ENCODE measurements around the gene AFF1. TPM values are rescaled to one million over a fixed set of nuclear protein-coding genes. Genes with fewer than 3 reads are reported as not detected.
A peak's percentile ranks its signal among the peaks of the same experiment; 100 is the strongest.

The AFF1 gene
- total and polyA plus RNA-seq, 5 experiments from 2014 or later = 9.0 to 55.8 (median 13.7) TPM

DNA sequence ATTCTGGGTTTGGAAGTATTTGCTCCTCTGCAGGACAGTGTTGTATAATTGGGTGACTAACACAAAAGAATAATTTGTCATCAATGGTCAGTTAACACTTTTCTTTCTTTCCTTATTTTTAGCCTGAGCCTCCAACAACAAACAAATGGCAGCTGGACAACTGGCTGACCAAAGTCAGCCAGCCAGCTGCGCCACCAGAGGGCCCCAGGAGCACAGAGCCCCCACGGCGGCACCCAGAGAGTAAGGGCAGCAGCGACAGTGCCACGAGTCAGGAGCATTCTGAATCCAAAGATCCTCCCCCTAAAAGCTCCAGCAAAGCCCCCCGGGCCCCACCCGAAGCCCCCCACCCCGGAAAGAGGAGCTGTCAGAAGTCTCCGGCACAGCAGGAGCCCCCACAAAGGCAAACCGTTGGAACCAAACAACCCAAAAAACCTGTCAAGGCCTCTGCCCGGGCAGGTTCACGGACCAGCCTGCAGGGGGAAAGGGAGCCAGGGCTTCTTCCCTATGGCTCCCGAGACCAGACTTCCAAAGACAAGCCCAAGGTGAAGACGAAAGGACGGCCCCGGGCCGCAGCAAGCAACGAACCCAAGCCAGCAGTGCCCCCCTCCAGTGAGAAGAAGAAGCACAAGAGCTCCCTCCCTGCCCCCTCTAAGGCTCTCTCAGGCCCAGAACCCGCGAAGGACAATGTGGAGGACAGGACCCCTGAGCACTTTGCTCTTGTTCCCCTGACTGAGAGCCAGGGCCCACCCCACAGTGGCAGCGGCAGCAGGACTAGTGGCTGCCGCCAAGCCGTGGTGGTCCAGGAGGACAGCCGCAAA, 179.6 kb downstream of the AFF1 start:
- ATAC-seq (no peak), DNase-seq (no peak)
- peaks cover 0 to 13% (median 5%) of the 10 kb centered on the region in 4 donors for H3K4me1 Mint-ChIP-seq
- no peaks in the 10 kb centered on the region for H3K9me3 Mint-ChIP-seq
- H3K4me3 Mint-ChIP-seq = no peak overlapping the region
- peaks cover 0 to 79% (median 35%) of the 10 kb centered on the region in 3 donors for H3K36me3 Mint-ChIP-seq
- no peaks in the 10 kb centered on the region for H3K27me3 Mint-ChIP-seq
- peak overlapping the region in 2 of 10 donors; percentile 39 to 59 for H3K27ac Mint-ChIP-seq
- POLR2A ChIA-PET = interaction anchor here (0.5 to 0.6 kb wide), 2 partner anchors 191 to 212 kb away, joined by 4 to 5 read pairs; no protein-coding TSS in a partner anchor

DNA sequence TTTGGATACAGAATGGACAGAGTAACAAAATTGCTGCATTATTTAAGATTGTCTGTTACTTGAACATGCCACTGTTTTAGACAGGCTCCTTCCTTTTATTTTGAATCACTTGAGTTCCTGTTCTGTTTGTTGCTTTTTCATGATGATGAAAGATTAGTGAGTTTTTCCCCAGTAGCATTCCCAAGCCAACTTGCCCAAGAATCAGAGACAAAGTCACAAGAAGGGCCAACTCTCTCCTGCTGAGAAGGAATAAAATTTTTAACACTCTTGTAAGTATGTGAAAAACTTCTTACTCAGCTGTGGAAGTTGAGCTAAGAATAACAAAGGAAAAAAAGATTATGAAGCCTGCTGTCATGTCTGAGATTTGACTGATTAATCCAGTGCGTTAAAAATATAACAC, 181.4 kb downstream of the AFF1 start:
- ATAC-seq = no peak
- H3K9me3 Mint-ChIP-seq = no peaks in the 10 kb centered on the region
- peak overlapping the region in 1 of 10 donors; percentile 31 for H3K27ac Mint-ChIP-seq
- no peaks in the 10 kb centered on the region for H3K27me3 Mint-ChIP-seq
- peaks cover 0 to 88% (median 35%) of the 10 kb centered on the region in 3 donors for H3K36me3 Mint-ChIP-seq
- H3K4me1 Mint-ChIP-seq = peaks cover 7 to 19% (median 9%) of the 10 kb centered on the region in 4 donors
- no peak overlapping the region for H3K4me3 Mint-ChIP-seq
- no peak for DNase-seq
- POLR2A ChIA-PET = no interaction called here

DNA sequence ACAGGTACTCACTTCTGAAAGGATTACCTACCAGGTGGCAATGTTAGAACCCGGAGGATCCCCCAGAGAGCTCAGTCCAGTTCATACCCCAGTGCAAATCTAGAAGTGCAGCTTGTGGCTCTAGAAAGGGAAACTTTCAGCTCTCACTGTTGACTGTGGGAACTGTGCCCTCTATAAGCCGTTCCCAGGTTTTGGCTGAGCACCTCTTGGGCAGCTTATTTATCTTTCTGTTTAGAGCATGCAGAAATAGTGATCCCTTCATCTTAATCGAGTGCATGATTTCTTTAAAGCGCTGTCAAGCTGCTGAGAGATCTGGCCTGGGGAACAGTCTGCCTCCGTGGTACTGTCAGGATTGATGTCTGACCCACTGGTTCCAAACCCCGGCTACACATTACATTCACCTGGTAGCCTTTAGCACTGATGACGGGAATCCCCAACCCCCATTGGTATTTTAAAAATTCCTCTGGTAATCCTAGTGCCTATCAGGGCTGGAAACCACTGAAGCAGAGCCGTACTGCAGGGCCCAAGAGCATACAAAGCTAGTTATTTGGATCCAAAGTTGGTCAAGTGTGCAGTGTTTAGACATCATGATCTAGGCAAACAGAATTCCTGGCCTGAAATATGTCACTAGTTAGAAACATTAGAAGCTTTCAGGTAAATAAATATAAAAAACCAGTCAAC, 182.4 kb downstream of the AFF1 start:
- POLR2A ChIA-PET = interaction anchor here (0.5 kb wide), 1 partner anchor 8 kb away, joined by 3 read pairs; no protein-coding TSS in a partner anchor
- peak overlapping the region in 1 of 10 donors; percentile 27 for H3K27ac Mint-ChIP-seq
- H3K27me3 Mint-ChIP-seq = no peaks in the 10 kb centered on the region
- DNase-seq (no peak), ATAC-seq (no peak)
- H3K9me3 Mint-ChIP-seq = no peaks in the 10 kb centered on the region
- H3K4me3 Mint-ChIP-seq = no peak overlapping the region
- peaks cover 0 to 83% (median 35%) of the 10 kb centered on the region in 3 donors for H3K36me3 Mint-ChIP-seq
- H3K4me1 Mint-ChIP-seq = peaks cover 9 to 18% (median 14%) of the 10 kb centered on the region in 4 donors

GRCh38 chr4:87117732-87118075, 182.9 kb downstream of the AFF1 start:
- peaks cover 0 to 82% (median 30%) of the 10 kb centered on the region in 3 donors for H3K36me3 Mint-ChIP-seq

DNA sequence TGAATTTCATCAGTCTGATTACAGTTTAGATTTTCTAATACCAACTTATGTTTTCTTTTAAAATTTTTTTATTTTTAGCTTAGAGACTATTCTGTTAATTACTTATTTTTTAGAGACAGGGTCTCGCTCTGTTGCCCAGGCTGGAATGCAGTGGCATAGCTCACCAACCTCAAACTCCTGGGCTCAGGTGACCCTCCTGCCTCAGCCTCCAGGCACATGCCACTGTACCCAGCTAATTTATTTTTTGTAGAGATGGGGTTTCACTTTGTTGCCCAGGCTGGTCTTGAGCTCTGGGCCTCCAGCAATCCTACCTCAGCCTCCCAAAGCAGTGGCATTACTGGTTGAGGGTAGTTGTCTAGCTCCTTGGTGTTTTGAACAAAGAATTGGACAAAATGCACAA, 183.6 kb downstream of the AFF1 start:
- peaks cover 0 to 79% (median 26%) of the 10 kb centered on the region in 3 donors for H3K36me3 Mint-ChIP-seq
- DNase-seq (no peak), ATAC-seq (no peak)
- no peak overlapping the region for H3K4me3 Mint-ChIP-seq
- H3K9me3 Mint-ChIP-seq = no peaks in the 10 kb centered on the region
- no peak overlapping the region for H3K27ac Mint-ChIP-seq
- H3K27me3 Mint-ChIP-seq = no peaks in the 10 kb centered on the region
- peaks cover 11 to 21% (median 14%) of the 10 kb centered on the region in 4 donors for H3K4me1 Mint-ChIP-seq
- POLR2A ChIA-PET = no interaction called here

More at GRCh38 chr4:87117732-87118075, 182.9 kb downstream of the AFF1 start:
- POLR2A ChIA-PET = no interaction called here
- Mint-ChIP-seq H3K9me3 (no peaks in the 10 kb centered on the region), H3K27me3 (no peaks in the 10 kb centered on the region), H3K4me3 (no peak overlapping the region), H3K27ac (no peak overlapping the region), H3K4me1 (peaks cover 11 to 21% (median 14%) of the 10 kb centered on the region in 4 donors)
- DNase-seq (no peak), ATAC-seq (no peak)

DNA sequence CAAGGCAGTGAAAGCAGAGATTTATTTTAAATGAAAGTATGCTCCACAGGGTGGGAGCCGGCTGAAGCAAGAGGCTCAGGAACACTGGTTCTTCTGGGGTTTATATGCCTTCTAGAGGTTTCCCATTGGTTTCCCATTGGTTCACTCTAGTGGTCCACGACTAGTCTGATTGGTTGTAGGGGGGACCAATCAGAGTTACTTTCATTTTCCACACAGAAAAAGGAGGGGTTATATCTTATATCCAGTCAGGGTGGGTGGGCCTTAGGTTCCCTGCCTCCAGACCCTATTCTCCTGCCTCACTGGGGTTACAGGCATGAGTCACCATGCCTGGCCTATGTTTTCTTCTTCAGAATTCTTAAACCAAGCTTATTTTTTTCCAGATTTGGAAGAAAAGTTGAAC, 184.0 kb downstream of the AFF1 start:
- no peaks in the 10 kb centered on the region for H3K27me3 Mint-ChIP-seq
- peaks cover 0 to 77% (median 24%) of the 10 kb centered on the region in 3 donors for H3K36me3 Mint-ChIP-seq
- ATAC-seq (peak in 1 of 2 donors; percentile 36), DNase-seq (no peak)
- H3K4me1 Mint-ChIP-seq = peaks cover 11 to 21% (median 14%) of the 10 kb centered on the region in 4 donors
- H3K9me3 Mint-ChIP-seq = no peaks in the 10 kb centered on the region
- no peak overlapping the region for H3K4me3 Mint-ChIP-seq
- POLR2A ChIA-PET = no interaction called here
- H3K27ac Mint-ChIP-seq = no peak overlapping the region

DNA sequence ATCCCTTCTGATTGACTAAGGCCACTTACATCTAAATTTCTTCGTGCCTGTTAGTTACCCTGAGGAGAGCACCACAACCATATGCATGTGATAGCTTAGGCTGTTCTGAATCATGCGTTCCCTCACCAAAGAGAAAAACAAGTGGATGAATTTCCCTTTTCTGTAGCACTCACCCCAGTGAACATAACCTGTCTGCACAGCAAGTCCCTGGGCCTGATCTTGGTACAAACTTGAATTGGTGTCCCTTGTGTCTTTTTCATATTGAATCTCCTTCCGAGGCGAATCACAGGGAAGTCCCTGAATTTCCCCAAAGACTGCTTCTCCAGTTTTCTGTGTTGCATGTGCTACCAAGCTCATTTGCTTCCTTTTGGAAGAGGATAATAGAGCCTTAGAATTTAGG, 185.2 kb downstream of the AFF1 start:
- Mint-ChIP-seq H3K4me1 (peaks cover 11 to 21% (median 14%) of the 10 kb centered on the region in 4 donors), H3K4me3 (no peak overlapping the region), H3K36me3 (peaks cover 0 to 78% (median 27%) of the 10 kb centered on the region in 3 donors), H3K9me3 (no peaks in the 10 kb centered on the region), H3K27ac (peak overlapping the region in 3 of 10 donors; percentile 27 to 82 (median 50)), H3K27me3 (no peaks in the 10 kb centered on the region)
- ATAC-seq (no peak), DNase-seq (no peak)
- POLR2A ChIA-PET = no interaction called here

GRCh38 chr4:87120411-87121162, 185.8 kb downstream of the AFF1 start:
- ATAC-seq = no peak
- Mint-ChIP-seq H3K27ac (peak overlapping the region in 4 of 10 donors; percentile 34 to 82 (median 40)), H3K36me3 (peaks cover 4 to 78% (median 29%) of the 10 kb centered on the region in 3 donors)

DNA sequence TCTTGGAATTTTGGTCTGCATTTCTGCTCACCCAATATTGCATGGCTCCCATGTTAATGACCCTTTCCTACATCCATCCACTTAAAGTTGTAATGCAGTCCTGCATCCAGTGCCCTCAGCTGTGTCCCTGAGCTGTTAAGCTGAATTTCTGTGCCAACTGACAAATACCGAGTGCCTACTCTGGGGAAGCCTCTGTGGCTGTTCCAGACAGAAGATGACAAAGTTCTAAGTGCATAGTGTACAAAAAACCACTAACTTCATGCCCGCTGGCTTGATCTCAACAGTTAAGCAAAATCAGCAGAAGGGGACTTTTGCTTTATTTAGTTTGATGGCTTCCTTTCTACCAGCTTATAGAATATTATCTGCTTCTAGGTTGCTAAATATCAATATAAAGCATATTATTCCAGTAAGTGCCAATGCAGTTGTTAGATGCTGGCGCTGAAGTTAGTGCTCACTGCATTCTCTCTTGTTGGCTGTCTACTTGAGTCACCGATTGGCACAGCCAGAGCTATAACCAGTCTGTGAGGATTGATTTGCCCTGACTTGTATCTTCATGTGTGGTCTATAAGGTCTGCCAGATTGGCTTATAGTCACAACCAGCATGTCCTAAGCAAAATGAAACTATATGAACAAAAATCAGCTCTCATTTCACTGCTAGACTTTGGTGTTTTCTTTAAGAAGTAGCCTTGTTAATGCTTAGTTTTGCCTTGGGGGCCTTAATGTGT, 186.7 kb downstream of the AFF1 start:
- ATAC-seq (no peak), DNase-seq (no peak)
- Mint-ChIP-seq H3K9me3 (no peaks in the 10 kb centered on the region), H3K27me3 (no peaks in the 10 kb centered on the region), H3K4me1 (peaks cover 13 to 21% (median 15%) of the 10 kb centered on the region in 4 donors), H3K36me3 (peaks cover 5 to 78% (median 28%) of the 10 kb centered on the region in 3 donors), H3K4me3 (no peak overlapping the region), H3K27ac (peak overlapping the region in 4 of 10 donors; percentile 12 to 87 (median 73))
- POLR2A ChIA-PET = no interaction called here

More at GRCh38 chr4:87120411-87121162, 185.8 kb downstream of the AFF1 start:
- POLR2A ChIA-PET = no interaction called here
- no peak for DNase-seq
- H3K27me3 Mint-ChIP-seq = no peaks in the 10 kb centered on the region
- H3K9me3 Mint-ChIP-seq = no peaks in the 10 kb centered on the region
- no peak overlapping the region for H3K4me3 Mint-ChIP-seq
- peaks cover 13 to 21% (median 15%) of the 10 kb centered on the region in 4 donors for H3K4me1 Mint-ChIP-seq

GRCh38 chr4:87122252-87122651, 187.4 kb downstream of the AFF1 start:
- H3K36me3 Mint-ChIP-seq = peaks cover 5 to 78% (median 29%) of the 10 kb centered on the region in 3 donors
- no peaks in the 10 kb centered on the region for H3K9me3 Mint-ChIP-seq
- peak overlapping the region in 4 of 10 donors; percentile 38 to 73 (median 53) for H3K27ac Mint-ChIP-seq
- no peak overlapping the region for H3K4me3 Mint-ChIP-seq
- DNase-seq = no peak
- POLR2A ChIA-PET = no interaction called here
- ATAC-seq = no peak
- H3K4me1 Mint-ChIP-seq = peaks cover 13 to 21% (median 14%) of the 10 kb centered on the region in 4 donors
- H3K27me3 Mint-ChIP-seq = no peaks in the 10 kb centered on the region

DNA sequence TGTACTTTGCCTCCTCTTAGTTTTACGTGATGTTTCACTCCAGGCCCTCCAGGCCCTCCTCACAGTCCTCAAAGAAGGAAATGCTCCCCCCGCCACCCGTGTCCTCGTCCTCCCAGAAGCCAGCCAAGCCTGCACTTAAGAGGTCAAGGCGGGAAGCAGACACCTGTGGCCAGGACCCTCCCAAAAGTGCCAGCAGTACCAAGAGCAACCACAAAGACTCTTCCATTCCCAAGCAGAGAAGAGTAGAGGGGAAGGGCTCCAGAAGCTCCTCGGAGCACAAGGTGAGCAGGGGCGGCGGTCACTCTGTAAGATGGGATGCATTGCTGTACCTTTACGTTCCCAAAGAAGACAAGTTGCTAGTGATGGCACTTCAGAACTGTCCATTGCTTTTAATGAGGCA, 191.2 kb downstream of the AFF1 start:
- DNase-seq (no peak), ATAC-seq (no peak)
- Mint-ChIP-seq H3K4me1 (peaks cover 7 to 12% (median 9%) of the 10 kb centered on the region in 4 donors), H3K4me3 (no peak overlapping the region), H3K36me3 (peaks cover 11 to 83% (median 44%) of the 10 kb centered on the region in 3 donors), H3K9me3 (no peaks in the 10 kb centered on the region), H3K27ac (no peak overlapping the region), H3K27me3 (no peaks in the 10 kb centered on the region)
- POLR2A ChIA-PET = no interaction called here

Data from naive thymus-derived CD8-positive, alpha-beta T cell (primary cell).